HG03439 (cell line): ENCODE results near the gene WNT9A.

Source experiments
- ATAC-seq: cut with Tn5 transposase; IDR thresholded peaks from one replicate; pipeline ENCODE4 v1.9.1; 2021; ENCODE audit warnings: mild to moderate bottlenecking, moderate library complexity; ENCODE audit not compliant: unreplicated experiment

WNT9A gene

DNA sequence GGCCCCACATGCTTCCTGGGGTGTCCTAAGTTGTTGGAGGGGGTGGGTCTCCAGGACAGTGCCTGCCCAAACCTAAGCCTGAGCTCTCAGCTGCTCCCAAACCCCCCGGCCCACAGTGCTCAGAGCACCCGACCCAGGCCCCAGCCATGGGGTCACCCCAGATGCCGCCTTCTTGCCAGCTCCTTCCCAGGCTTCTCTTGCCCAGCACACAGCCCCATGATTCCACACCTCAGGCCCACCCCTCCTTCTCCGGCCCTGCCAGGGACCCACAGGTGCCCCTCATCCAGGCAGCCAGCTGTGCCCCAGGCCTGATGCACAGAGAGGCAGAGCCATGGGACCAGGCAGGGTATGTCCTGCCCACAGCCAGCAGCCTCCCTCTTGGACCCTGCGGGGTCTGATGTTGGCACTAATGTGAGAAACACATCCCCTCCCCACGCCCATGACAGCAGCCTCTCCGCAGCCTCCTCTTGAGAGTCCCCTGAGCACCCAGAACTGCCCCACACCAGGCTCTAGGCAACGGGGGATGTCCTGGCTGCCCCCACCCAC lies 4.9 kb downstream of the WNT9A start:
- ATAC-seq: no peak

DNA sequence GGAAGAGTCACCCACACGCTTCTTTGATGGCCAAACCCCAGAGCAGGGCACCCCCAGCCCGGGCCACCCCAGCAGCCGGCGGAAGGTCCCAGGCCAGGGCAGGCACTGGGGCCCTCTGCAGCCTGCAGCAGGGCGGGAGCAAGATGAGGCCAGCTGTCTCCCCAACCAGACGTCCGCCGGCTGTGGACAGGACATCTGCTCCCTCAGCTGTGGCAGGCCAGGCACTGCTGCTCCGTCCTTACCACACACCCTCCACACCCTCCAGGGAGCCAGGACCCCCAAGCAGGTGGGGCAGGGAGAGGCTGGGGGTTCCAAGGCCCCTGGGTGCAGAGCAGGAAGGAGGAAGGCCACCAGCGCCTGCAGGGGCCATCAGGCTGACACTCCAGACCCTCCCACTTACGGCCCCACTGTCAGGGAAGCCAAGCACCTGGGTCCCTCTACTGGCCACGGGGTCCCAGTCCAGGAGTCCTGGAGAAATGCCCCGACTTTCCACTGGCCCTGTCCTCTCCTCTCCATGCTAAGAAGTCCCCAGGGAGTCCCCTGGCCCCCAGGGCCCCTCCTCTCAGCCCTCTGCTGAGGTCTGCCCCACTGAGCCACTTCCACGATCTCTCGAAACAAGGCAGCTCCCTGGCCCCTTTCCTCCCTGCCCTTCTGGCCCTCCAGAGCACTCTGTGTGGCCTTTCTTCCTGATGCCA lies 5.6 kb downstream of the WNT9A start:
- ATAC-seq: no peak

DNA sequence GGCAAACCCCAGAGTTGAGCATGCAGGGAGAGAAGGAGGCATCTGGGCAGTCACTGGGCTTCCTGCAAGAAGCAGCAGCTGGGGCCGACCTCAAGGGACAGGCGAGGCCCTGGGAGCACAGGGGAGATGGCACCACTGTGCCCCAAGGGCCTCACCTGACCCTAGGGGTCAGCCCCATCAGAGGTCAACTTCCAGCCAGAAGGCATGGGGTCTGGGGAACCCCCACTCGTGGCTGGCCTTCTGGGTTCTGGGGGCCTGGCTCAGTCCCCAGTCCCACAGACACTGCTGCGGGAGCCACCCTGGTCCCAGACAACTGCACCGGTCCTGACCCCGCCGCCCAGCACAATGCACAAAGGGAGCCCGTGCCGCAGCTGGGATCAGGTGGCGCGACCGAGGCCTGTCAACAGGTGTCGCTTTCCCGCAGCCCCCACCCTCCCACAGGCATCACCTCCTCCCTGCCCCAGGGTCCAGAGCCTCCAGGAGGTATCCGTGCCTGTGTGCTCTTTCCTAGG lies 6.2 kb downstream of the WNT9A start:
- ATAC-seq: no peak

DNA sequence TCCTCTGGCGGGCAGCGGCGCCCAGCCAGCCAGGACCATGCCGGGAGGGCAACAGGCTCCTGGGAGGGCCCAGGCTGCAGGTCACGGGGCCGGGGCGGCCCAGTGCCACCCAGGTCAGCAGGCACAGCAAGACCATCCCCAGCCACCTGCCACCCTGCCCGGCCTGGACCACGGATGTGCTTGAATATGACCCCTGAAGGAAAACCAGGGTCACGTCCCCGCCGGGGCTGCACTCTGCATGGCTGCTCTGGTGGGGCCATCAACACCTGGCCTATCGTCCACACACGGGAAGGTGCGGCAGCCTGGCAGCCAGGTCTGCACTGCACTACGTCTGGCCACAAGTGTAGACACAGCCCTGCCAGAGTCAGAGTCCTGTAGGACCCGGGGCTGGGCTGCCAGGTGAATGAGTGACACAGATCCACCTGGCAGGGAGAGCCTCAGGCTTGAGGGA lies 6.9 kb downstream of the WNT9A start:
- ATAC-seq: no peak

DNA sequence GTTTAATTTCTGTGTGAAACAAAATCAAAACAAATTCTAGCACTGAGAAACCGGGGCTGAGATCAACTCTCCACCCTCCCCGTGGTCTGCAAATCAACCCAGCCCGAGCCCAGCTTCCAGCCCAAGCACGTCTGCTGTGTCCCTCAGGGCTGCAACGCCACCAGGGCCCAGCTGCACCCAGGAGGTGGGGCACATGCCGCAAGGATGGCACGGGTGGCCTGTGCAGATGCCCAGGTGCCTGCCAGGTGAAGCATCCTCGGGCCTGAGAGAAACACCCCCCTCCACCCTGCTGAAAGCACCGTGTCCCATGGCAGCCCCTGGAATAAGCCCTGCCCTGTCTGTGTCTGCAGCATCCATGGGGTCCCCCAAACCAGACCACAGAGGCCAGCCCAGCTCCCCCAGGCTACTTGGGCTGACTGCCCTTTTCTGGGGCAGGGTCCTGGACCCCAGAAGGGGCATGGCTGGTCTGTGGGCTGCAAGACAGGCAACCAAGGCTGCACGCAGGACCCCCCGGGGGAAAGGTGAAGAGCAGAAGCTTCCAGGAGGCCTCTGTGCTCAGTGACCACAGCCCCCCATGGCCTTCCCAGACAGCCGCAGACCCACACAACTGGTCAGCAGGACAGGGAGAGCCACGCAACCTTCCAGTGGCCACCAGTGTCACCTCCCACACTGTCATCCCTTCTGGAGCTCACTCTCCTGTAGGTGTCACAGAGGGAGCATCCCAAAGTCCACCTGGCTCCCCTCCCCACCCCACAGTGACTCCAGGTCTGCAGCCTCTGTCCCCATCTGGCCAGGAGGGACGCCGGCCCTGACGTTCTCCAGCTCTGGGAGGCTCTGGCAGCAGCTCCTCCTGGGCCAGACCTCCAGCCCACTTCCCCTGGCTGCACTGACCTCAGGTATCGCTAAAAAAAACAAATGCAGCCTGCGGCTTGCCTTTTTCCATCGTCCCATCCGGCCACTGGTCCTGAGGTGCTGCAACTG lies 7.7 kb downstream of the WNT9A start:
- no peak for ATAC-seq

DNA sequence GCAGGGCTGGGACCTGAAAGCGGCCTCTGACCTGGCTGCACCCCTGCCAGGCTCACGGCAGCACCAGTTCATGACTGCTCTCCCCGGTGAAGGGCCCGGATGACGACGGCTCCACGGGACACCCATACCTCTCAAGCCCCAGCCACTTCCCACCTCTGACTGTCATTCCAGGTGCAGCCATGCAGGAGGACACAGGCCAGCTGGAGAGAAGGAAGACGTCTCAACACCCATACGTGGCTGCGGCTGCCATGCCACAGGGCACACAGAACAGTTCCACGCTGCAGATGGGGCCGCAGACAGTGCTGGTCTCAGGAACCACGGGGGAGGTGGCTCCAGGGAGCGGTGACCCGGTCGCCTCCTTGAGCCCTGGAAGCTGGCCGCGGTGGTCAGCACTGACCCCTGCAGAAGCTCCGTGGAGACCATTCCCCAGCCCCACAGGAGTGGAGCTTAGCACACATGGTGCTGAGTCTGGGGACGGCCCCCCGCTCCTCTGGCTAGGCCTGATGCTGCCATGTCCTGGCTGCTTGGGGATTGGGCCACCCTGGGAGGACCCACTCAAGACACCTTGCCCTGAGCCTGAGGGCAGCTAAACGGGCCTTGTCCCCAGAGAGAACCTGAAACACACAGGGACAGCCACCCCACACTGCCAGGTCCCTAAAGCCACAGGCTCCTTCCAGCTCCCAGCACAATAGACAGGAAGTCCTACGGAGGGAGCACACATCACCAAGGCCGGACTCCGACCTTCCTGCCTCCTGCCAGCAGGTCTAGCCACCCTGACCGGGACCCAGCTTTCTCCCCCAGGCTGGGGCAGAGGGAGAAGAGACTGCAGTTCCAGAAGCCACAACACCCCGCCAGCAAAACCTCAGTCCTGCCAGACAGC lies 8.6 kb downstream of the WNT9A start:
- no peak for ATAC-seq

DNA sequence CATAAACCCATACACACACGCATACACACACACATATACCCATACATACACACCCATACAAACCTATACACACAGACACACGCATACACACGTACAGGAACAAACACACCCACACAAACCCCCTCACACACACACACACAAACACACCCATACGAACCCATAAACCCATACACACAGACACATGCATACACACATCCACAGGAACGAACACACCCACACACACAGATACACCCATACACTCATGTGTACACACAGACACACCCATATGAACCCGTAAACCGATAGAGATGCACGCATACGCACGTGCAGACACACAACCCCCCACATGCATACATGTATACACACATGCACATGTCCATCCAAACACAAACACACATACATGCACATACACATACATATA lies 9.5 kb downstream of the WNT9A start:
- ATAC-seq: no peak

DNA sequence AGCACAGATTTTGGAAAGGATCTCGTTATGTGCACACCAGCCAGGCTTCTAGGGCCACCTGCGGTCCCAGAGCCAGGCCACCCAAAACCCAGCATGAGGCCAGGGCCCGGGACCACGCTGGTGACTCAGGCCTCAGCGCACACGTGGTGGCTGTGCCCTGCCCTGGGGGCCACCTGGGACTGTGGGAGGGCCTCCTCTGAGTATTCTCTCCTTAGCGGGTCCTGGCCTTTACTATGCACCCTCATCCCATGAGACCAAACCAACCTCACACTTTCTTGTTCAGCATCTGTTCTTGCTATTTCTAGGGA lies 9.9 kb downstream of the WNT9A start:
- ATAC-seq: no peak

DNA sequence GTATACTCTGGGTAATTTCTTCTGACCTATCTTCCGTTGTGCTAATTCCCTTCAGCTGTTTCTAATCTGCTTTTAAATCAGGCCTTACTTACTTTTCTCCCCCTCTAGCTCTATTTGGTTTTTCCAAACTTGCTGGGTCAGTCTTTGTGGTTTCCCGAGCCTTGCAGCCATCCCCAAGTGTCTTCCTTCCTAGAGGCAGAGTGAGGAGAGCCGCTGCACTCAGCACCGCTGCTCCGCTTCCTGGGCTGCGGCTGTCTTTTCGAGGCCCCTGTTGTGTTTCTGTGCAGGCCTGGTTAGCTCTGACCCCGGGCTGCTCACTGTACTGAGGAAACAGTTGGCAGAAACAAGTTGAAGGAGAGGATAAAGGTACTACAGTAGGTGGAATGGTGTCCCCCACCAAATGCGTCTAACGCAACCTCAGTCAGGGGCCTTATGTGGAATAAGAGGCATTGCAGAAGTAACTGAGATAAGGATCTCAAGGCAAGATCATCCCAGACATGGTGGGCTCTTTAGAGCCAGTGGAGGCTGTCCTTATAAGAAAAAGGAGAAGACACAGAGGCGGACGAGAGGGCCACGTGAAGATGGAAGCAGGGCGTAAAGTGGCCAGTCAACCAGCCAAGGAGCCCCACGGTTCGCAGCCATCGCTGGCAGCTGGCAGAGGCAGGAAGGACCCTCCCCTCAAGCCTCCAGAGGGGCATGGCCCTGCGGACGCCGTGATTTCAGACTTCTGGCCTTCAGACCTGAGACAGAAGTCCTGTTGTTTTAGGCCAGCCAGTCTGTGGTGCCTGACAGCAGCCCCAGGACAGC lies 10.5 kb downstream of the WNT9A start:
- no peak for ATAC-seq

DNA sequence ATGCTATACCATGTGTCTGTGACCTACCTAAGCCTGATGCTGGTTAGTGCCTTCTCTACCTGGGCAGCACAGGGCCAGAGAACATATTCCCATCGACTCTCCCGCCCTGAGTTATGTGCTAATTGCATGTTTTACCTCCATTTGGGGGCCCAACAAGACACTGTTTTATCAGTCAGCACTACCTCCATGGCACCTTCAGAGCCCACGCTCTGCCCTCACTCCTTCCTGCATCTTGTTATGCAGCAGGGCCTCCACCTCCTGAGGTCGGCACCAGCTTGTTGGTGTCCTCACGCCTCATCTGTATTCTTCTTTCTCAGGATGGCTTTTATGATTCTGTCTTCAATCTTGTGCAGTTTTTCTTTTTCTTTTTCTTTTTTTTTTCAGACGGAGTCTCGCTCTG lies 11.9 kb downstream of the WNT9A start:
- ATAC-seq: no peak

DNA sequence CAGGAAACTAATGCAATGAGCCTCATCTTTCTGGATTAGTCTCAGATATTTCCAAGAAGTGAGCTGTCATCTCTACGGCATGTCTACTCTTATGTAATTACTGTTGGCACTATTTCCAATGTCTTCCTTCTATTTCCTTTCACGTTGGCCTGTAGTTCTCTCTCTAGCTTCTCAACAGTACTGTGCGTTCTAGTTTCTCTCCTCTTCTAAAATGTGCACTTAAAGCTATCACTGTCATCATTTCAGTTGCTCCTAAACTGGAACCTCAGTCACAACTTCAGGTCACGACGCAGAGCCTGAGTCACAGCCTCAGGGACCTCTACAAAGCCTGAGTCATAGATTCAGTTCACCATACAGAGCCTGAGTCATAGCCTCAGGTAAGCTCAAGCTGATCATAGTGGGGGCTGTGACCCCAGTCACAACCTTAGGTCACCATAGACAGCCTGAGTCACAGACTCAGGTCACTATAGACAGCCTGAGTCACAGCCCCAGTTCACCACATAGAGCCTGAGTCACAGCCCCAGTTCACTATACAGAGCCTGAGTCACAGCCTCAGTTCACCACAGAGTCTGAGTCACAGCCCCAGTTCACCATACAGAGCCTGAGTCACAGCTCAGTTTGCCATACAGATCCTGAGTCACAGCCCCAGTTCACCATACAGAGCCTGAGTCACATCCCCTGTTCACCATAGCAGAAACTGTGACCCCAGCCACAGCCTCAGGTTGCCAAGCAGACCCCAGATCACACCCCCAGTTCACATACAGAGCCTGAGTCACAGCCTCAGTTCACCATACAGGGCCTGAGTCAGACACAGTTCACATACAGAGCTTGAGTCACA lies 13.0 kb downstream of the WNT9A start:
- no peak for ATAC-seq

DNA sequence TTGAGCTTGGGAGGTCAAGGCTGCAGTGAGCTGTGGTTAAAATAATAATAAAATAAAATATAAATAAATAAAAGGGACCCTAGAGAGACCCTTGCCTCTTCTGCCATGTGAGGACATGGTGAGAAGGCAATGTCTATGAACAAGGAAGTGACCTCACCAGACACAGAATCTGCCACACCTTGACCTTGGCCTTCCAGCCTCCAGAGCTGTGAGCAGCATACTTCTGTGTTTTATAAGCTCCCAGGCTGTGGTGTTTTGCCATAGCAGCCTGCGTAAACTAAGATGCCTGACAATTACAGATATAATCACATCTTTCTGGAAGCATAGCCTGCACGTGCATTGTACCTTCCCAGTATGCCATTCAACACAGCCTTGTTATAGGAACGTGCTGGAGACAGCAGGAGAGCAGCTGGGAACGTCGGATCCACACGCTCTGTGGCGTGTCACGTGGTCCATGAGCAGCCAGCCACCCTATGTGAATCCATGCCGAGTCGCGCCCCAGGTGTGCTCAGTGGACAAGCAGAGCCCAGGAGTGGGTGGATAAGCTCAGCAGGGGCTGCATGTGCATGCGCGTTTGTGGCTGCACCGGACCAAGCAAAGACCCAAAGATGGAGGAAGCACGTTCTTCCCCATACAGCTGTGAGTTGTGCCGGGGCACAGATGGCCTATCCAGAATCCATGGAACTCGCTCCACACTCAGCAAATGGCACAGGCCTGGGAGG lies 17.8 kb downstream of the WNT9A start:
- ATAC-seq: no peak

DNA sequence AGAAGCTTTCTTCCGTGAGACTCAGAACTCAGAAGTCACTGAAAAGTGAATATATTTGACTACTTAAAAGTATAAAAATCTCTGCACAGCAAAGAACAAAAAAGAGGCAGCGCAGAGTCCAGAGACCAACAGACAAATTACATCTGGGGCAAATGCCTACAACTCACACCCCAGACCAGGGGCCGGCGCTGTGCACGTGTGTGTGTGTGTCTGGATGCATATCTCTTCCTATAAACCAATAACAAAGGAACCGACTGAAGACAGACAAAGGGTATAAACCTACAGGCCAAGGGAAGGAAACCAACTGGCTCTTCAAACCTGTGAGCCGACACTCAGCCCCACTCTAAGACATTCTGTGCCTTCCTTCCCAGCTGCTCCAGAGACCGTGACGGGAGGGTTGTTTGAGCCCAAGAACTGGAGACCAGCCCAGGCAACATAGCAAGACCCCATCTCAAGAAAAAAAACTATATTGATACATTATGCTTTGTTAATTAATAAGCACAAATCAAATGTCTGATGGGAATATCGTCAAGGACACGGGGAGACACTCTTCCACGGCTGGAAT lies 18.8 kb downstream of the WNT9A start:
- no peak for ATAC-seq

DNA sequence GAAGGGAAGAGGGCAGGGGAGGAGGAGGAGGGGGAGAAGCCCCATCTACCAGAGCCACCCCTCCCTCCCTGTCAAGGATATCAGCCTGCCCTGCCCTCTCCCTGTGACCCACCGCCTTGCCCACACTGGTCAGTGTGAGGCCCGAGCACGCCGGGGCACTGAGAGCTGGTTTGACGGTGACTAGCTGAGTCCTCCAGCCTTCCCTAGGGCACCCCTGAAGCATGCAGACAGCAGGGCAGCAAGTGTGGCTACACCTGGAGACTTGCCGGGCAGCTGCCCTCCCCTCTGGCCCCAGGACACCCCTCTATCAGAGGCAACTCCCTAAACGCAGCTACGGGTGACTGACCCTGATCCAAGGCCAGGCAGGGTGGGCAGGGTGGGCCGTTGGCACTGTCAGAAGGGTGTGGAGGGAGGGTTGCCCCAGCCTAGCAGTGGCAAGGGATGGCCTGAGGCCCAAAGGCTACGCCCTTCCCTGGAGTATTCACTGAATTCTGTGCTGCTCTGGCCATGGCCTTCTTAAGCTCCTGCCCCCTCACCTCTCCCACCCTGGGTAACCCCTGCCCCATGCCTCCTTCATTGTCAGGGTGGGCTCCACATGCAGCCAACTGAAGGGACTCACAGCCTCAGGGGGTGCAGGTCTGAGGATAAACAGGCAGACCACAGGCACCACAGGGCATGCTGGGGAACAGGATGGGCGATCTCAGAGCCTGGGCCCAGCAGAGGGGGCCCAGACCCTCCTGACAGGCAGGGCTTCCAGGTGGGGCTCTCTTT lies 19.6 kb downstream of the WNT9A start:
- ATAC-seq: no peak

DNA sequence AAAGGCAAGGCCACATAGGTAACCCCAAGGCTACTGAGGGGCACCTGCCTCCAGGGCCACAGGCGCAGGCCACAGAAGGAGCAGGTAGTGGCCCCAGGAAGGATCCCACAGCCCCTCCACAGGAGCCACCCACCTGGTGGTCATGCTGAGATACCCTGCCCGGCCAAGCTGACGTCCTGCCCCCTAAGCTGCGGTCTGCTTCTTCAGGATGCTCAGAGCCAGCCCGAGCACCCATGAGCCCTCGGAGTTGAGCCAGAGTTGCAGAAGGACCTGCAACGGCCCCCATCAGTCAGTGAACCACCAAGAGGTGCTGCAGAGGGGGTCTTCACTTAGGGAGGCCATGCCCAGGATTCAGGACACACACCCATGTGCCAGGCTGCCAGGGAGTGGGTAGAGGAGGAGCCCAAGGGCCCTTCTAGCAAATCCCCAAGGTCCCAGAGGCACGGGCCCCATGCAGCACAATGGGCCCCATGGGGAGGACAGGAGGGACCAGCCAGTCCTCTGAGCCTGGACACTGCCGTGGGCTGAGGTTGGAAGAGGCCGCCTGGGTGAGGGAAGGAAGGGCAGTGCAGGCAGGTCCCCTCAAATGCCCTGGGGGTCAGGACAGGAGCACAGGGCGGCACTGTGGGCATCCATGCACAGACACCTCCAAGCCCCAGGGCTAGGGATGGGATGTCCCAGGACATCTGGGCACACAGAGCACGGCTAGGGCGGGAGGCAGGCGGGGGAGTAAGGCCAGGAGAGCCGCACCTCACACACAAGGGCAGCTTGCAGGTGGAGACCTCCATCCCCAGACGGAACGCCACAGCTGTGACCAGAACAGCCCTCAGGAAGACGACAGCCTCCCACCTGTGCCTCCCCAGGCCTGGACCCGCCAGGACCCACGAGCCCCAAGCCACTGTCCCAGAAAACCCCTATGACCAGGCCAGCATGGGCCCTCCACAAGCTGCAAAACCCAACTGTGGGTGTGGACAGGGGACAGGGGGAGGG lies 20.5 kb downstream of the WNT9A start:
- ATAC-seq: no peak

DNA sequence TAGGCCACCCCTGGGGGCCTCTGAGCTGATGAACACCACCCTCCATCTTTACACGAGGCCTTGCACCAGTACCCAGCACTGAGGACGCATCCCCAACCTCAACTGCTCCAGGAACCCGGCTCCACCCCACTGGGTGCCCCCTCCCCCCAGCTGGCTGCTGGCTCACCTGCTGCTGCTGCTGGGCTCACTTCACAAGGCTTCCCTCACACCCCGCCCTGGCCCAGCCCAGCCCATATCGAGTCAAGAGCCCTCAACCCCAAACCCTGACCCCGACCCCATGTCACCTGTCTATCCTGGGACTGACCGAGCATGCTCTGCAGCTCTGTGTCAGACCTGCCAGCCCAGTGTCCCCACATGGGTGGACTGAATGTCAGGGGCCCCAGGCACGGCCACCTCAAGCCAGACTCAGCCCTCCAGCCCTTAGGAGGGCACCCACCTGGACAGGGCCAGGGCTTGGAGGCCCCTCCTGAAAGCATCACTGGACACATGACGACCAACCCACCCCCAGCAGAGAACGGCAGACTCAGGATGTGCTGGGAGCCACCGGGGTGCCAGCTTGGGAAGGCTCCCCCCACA lies 21.4 kb downstream of the WNT9A start:
- no peak for ATAC-seq
